HG03460 (cell line): ENCODE measurements around the gene ZNF44.
"Not testable (repeated sequence)": the region's sequence is repeated elsewhere in the genome, so short reads cannot be mapped to it uniquely, and the experiment has no call there.

Experiments used
- ATAC-seq: cut with Tn5 transposase; IDR thresholded peaks from one replicate; pipeline ENCODE4 v1.9.1; 2021; ENCODE audit not compliant: unreplicated experiment

Gene ZNF44

DNA sequence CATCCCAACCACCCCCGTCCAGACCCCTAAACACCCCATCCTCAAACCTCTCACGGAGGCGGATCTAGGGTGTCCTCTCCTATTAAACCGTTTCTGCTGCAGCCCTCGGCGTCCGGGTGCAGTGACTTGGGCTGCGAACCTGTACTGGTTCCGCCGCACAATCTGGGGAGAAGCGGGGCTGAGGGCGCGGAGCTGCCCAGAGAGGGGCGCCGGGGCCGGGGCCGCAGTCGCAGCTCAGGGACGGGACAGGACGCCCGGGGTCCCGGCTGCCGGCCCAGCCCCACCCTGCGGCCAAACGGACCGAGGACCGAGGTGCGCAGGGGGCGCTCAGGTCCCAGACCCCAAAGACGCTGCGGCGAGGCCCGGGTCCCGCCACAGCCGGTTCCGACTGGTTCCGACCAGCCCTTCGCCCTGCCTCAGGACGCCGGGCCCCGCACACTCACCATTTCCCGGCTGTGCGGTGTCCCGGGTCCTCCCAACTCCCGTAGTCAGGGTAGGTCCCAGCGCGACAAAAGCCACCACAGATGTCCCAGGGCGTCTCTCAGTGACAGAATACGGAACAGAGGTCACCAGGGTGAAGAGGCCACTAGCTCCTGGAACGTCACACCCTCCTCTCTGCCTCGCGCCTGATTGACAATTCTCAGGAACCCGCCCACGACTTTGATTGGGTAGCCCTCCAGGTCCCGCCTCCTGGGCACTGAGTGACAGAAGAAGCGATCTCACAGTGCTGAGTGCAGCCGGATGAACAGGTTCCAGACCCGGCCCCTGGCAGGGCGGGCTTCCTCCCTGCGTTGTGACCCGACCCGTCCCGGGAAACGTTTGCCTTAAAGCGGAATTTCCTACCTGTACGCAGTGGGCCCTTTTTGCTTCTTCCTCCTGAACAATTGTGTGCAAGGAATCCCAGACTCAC, at the start of gene ZNF44:
ZNF44 (minus strand) TSS at position 635 of the 910 bp plus-strand sequence; CDS start at position 446, 189 bp downstream.
- ATAC-seq = peak; percentile 86

GRCh38 chr19:12333162-12334159, 38.8 kb upstream of the ZNF44 start, which contains the start of gene ZNF563:
Gene ZNF563 (minus strand): TSS chr19:12333633. CDS start chr19:12333482, 151 bp downstream.
- ATAC-seq = peak; percentile 96

- no peak for ATAC-seq
Measured at GRCh38 chr19:12331211-12331941, 36.7 kb upstream of the ZNF44 start.

- ATAC-seq = no peak
Measured at GRCh38 chr19:12330340-12330739, 35.7 kb upstream of the ZNF44 start.

DNA sequence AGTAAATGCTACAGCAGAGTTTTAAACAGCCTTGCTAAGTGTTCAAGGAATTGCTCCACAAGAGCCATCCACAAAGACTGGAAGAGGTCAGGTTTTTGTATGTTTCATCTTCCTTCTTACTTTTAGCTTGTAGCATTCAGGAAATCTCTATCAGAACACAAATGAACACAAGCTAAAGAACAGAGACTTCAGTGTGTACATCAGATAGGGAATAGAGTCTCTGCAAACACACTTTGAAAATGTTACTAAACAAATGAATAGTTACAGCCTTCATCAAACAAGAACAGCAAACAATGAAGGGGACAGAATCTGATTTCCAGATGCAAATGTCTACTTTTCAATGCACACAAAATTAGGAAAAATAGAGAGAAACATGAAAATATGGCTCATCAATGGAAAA, 31.0 kb upstream of the ZNF44 start:
- ATAC-seq = no peak

DNA sequence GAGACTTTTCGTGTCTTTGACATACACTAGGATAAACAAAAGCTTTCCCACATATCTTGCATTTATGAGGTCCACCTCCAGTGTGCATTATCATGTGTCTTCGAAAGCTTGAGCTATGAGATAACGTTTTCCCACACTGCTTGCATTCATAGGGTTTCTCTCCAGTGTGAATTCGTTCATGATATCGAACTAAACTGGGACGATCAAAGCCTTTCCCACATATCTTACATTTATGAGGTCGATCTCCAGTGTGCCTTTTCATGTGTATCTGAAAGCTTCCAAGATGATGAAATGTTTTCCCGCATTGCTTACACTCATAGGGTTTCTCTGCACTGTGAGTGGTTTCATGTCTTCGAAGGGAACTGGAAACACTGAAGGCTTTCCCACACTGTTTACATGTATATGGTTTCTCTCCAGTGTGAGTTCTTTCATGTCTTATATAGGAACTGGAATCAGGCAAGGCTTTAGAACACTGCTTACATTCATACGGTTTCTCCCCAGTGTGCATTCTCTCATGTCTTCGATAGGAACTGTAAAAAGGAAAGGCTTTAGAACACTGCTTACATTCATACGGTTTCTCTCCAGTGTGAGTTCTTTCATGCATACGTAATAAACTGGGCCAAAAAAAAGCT, 24.2 kb upstream of the ZNF44 start:
- ATAC-seq = no peak

DNA sequence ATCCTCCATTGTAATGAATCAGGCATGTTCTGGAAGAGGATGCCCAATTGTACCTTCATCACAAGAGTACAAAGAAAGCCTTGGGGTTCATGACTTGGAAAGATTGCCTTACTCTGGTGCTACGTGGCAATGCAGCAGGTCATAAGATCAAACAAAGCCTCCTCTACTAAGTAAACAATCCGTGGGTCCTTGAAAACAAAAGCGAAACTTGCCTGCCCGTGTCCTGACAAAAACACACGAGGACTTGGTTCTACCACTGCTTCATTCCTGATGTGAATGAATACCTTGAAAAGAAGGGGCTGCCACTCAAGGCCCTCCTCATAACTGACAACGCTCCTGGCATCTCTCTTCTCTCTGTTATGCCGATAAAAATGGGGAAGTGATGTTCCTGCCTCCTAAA, 19.9 kb upstream of the ZNF44 start:
- ATAC-seq = no peak

- ATAC-seq = not testable (repeated sequence)
Measured at GRCh38 chr19:12308891-12309290, 14.2 kb upstream of the ZNF44 start.

DNA sequence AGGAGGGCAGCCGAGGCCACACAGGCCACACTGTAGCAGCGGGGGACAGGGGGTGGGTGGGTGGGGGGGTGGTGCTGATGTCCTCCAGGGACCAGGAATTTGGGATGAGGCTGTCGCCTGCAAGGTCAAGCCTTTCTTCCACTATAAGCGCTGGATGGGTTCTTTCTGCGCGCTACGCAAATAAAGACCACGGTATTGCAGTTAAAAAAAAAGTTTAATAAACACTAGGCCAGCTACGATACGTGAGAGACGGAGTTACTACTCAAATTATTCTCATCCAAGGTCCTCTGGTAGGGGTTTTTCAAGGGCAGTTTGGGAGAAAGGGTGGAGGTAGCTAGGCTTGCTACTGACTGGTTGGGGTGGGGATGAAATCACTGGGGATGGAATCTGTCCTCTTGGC, 508 bp upstream of the ZNF44 start:
- ATAC-seq = no peak

GRCh38 chr19:12293777-12294248, 870 bp downstream of the ZNF44 start:
- ATAC-seq = peak; percentile 48

DNA sequence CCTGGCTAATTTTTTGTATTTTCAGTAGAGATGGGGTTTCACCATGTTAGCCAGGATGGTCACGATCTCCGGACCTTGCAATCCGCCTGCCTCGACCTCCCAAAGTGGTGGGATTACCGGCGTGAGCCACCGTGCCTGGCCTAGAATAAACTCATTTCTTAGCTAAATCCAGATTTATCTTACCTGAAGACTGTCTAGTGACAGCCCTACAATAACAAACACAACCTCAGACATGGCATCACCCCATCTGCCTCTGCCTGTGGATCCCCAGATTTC, 5.0 kb downstream of the ZNF44 start:
- ATAC-seq = no peak

GRCh38 chr19:12287958-12288500, 6.7 kb downstream of the ZNF44 start:
- no peak for ATAC-seq

DNA sequence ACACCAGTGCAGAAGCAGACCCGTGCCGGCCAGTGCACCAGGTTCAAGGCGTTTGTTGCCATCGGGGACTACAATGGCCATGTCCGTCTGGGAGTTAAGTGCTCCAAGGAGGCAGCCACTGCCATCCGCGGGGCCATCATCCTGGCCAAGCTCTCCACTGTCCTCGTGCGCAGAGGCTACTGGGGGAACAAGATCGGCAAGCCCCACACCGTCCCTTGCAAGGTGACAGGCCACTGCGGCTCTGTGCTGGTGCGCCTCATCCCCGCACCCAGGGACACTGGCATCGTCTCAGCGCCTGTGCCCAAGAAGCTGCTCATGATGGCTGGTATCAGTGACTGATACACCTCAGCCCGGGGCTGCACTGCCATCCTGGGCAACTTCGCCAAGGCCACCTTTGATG, 10.1 kb downstream of the ZNF44 start:
- no peak for ATAC-seq

DNA sequence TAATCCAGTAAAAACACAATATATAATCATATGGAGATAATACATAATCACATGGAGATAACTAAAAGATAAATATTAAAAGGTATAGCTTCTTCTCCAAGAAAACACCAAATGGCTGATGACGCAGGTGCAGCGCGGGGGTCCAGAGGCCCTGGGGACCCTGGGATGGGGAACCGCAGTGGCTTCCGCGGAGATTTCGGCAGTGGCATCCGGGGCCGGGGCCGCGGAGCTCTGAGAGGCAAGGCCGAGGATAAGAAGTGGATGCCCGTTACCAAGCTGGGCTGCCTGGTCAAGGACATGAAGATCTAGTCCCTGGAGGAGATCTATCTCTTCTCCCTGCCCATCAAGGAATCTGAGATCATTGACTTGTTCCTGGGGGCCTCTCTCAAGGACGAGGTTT, 10.5 kb downstream of the ZNF44 start:
- ATAC-seq = no peak

- ATAC-seq = no peak
Measured at GRCh38 chr19:12278713-12279112, 16.0 kb downstream of the ZNF44 start.

GRCh38 chr19:12272980-12273901, 21.4 kb downstream of the ZNF44 start:
- no peak for ATAC-seq

DNA sequence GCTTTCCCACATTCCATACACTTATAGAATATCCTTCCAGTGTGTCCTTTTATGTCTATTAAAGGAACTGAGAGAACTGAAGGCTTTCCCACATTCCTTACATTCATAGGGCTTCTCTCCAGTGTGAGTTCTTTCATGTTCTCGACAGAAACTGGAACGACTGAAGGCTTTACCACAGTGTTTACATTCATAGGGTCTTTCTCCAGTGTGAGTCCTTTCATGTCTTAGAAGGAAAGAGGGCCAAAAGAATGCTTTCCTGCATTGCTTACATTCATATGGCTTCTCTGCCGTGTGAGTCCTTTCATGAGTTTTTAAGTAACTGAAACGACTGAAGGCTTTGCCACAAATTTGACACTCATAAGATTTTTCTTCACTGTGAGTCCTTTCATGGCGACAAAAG, 22.3 kb downstream of the ZNF44 start:
- no peak for ATAC-seq

GRCh38 chr19:12270854-12271253, 23.8 kb downstream of the ZNF44 start:
- ATAC-seq = no peak
